HEK293 (cell line): ENCODE data around the gene SGCG.

ENCODE experiments used
- EGR2 ChIP-seq: fragments of 450-650 bp; formaldehyde crosslinking; IDR thresholded peaks from 2 replicates; pipeline ENCODE4 v1.5.1; 2016; ENCODE audit warnings: low read depth, missing biosample characterization, missing genetic modification characterization
- ELK4 ChIP-seq: IDR thresholded peaks from 2 replicates; pipeline ENCODE4 v1.6.1; 2011; ENCODE audit warnings: mild to moderate bottlenecking, low read depth, low read length, borderline replicate concordance
- KLF10 ChIP-seq: fragments of 450-650 bp; IDR thresholded peaks from 2 replicates; pipeline ENCODE4 v1.5.1; 2018; ENCODE audit warnings: missing biosample characterization, mild to moderate bottlenecking, missing genetic modification characterization
- OSR2 ChIP-seq: fragments of 450-650 bp; formaldehyde crosslinking; IDR thresholded peaks from 2 replicates; pipeline ENCODE4 v1.5.1; 2016; ENCODE audit warnings: missing biosample characterization, missing genetic modification characterization
- PRDM1 ChIP-seq: fragments of 450-650 bp; formaldehyde crosslinking; IDR thresholded peaks from 2 replicates; pipeline ENCODE4; 2016; ENCODE audit warnings: missing biosample characterization, missing genetic modification characterization
- PRDM2 ChIP-seq: fragments of 450-650 bp; formaldehyde crosslinking; IDR thresholded peaks from 2 replicates; pipeline ENCODE4 v1.5.1; 2016; ENCODE audit warnings: missing biosample characterization, missing genetic modification characterization, borderline replicate concordance
- ZNF138 ChIP-seq: fragments of 450-650 bp; formaldehyde crosslinking; IDR thresholded peaks from 2 replicates; pipeline ENCODE4 v1.5.1; 2016; ENCODE audit warnings: missing biosample characterization, missing genetic modification characterization, borderline replicate concordance
- ZNF140 ChIP-seq: fragments of 450-650 bp; formaldehyde crosslinking; IDR thresholded peaks from 2 replicates; pipeline ENCODE4 v1.5.1; 2016; ENCODE audit warnings: missing biosample characterization, missing genetic modification characterization
- ZNF274 ChIP-seq, 2 experiments: fragments of 200-500 bp in 1 of 2; fragments of 450-650 bp in 1 of 2; sonication (Bioruptor generic) in 1 of 2; formaldehyde crosslinking in 1 of 2; IDR thresholded peaks; 2 replicates each; pipeline versions ENCODE4 v1.5.1 to v1.6.1; 2014 to 2016; ENCODE audit warnings: borderline replicate concordance in 1 of 2, inconsistent platforms in 1 of 2, low read length in 1 of 2, missing biosample characterization in 1 of 2, missing genetic modification characterization in 1 of 2
- ZNF571 ChIP-seq: fragments of 450-650 bp; formaldehyde crosslinking; IDR thresholded peaks from 2 replicates; pipeline ENCODE4 v1.5.0; 2017; ENCODE audit warnings: missing biosample characterization, missing genetic modification characterization
- TF ChIP-seq, protein P1 (sequence below): fragments of 450-650 bp; formaldehyde crosslinking; IDR thresholded peaks from 2 replicates; pipeline ENCODE4 v1.5.1; 2016; ENCODE audit warnings: missing biosample characterization, missing genetic modification characterization
- TF ChIP-seq, protein P2 (sequence below): fragments of 450-650 bp; formaldehyde crosslinking; IDR thresholded peaks from 2 replicates; pipeline ENCODE4 v1.5.1; 2016; ENCODE audit warnings: missing biosample characterization, missing genetic modification characterization, low read depth
- TF ChIP-seq, protein P3 (sequence below): fragments of 450-650 bp; formaldehyde crosslinking; conservative IDR thresholded peaks from 2 replicates; pipeline ENCODE4 v1.5.1; 2016; ENCODE audit warnings: low read depth, missing biosample characterization, missing genetic modification characterization

DNA sequence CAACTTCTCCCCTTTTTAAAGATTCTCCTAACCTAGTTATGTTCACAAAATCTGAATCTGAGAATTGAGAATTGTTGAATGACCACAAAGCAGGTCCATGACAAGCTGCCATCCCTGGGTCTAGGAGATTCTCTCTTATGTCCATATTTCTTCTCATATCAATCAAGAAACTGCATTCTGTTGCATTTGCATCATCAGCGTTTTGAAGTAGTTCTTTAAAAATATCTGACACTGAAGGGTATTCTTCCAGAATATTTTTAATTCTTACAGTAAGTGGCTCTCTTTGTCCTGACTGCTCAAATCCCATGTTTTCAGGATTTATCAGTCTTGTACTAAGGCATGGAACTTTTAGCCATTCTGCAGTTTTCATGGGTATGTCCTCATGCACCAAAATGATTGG is 158.4 kb downstream of the SGCG start:
- TF ChIP-seq, protein P1, sequence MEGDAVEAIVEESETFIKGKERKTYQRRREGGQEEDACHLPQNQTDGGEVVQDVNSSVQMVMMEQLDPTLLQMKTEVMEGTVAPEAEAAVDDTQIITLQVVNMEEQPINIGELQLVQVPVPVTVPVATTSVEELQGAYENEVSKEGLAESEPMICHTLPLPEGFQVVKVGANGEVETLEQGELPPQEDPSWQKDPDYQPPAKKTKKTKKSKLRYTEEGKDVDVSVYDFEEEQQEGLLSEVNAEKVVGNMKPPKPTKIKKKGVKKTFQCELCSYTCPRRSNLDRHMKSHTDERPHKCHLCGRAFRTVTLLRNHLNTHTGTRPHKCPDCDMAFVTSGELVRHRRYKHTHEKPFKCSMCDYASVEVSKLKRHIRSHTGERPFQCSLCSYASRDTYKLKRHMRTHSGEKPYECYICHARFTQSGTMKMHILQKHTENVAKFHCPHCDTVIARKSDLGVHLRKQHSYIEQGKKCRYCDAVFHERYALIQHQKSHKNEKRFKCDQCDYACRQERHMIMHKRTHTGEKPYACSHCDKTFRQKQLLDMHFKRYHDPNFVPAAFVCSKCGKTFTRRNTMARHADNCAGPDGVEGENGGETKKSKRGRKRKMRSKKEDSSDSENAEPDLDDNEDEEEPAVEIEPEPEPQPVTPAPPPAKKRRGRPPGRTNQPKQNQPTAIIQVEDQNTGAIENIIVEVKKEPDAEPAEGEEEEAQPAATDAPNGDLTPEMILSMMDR: no peak
- TF ChIP-seq EGR2 (tag by site-specific recombination): no peak
- TF ChIP-seq ZNF274 (IDR thresholded peaks at IDR 0.05; ENCODE audit: low read length): no peak
- TF ChIP-seq ZNF274 (tag by site-specific recombination; IDR thresholded peaks at IDR 0.05; ENCODE audit: borderline replicate concordance): no peak
- TF ChIP-seq, protein P2, sequence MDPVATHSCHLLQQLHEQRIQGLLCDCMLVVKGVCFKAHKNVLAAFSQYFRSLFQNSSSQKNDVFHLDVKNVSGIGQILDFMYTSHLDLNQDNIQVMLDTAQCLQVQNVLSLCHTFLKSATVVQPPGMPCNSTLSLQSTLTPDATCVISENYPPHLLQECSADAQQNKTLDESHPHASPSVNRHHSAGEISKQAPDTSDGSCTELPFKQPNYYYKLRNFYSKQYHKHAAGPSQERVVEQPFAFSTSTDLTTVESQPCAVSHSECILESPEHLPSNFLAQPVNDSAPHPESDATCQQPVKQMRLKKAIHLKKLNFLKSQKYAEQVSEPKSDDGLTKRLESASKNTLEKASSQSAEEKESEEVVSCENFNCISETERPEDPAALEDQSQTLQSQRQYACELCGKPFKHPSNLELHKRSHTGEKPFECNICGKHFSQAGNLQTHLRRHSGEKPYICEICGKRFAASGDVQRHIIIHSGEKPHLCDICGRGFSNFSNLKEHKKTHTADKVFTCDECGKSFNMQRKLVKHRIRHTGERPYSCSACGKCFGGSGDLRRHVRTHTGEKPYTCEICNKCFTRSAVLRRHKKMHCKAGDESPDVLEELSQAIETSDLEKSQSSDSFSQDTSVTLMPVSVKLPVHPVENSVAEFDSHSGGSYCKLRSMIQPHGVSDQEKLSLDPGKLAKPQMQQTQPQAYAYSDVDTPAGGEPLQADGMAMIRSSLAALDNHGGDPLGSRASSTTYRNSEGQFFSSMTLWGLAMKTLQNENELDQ (tag by site-specific recombination): no peak
- TF ChIP-seq, protein P3, sequence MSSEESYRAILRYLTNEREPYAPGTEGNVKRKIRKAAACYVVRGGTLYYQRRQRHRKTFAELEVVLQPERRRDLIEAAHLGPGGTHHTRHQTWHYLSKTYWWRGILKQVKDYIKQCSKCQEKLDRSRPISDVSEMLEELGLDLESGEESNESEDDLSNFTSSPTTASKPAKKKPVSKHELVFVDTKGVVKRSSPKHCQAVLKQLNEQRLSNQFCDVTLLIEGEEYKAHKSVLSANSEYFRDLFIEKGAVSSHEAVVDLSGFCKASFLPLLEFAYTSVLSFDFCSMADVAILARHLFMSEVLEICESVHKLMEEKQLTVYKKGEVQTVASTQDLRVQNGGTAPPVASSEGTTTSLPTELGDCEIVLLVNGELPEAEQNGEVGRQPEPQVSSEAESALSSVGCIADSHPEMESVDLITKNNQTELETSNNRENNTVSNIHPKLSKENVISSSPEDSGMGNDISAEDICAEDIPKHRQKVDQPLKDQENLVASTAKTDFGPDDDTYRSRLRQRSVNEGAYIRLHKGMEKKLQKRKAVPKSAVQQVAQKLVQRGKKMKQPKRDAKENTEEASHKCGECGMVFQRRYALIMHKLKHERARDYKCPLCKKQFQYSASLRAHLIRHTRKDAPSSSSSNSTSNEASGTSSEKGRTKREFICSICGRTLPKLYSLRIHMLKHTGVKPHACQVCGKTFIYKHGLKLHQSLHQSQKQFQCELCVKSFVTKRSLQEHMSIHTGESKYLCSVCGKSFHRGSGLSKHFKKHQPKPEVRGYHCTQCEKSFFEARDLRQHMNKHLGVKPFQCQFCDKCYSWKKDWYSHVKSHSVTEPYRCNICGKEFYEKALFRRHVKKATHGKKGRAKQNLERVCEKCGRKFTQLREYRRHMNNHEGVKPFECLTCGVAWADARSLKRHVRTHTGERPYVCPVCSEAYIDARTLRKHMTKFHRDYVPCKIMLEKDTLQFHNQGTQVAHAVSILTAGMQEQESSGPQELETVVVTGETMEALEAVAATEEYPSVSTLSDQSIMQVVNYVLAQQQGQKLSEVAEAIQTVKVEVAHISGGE: no peak
- TF ChIP-seq KLF10 (tag by site-specific recombination): no peak
- TF ChIP-seq ZNF571 (tag by site-specific recombination): no peak
- no peak for TF ChIP-seq ZNF138 (tag by site-specific recombination)
- TF ChIP-seq PRDM2: no peak
- no peak for TF ChIP-seq ELK4
- TF ChIP-seq PRDM1 (tag by site-specific recombination): no peak
- TF ChIP-seq OSR2: no peak
- no peak for TF ChIP-seq ZNF140
